ENCODE data around the gene SLC17A9.

The SLC17A9 gene

GRCh38 chr20:63006540-63007359 is 54.2 kb downstream of the SLC17A9 start, which contains the start of gene BHLHE23:
BHLHE23 (minus strand) TSS chr20:63006964; CDS start chr20:63006774, 190 bp downstream.
- DNase-seq: no peak

- no peak for DNase-seq
Measured at GRCh38 chr20:63007360-63007645, 54.8 kb downstream of the SLC17A9 start.

GRCh38 chr20:63007646-63008488 is 55.4 kb downstream of the SLC17A9 start:
- DNase-seq: no peak

GRCh38 chr20:63008541-63009044 is 56.1 kb downstream of the SLC17A9 start:
- DNase-seq: no peak

- DNase-seq: peak; percentile 52 to 59
Measured at GRCh38 chr20:63009045-63009961, 56.8 kb downstream of the SLC17A9 start.

- no peak for DNase-seq
Measured at GRCh38 chr20:63009988-63010769, 57.7 kb downstream of the SLC17A9 start.

GRCh38 chr20:63011798-63012197 is 59.3 kb downstream of the SLC17A9 start:
- DNase-seq: no peak

- no peak for DNase-seq
Measured at GRCh38 chr20:63013207-63013606, 60.7 kb downstream of the SLC17A9 start.

GRCh38 chr20:63014287-63014686 is 61.8 kb downstream of the SLC17A9 start:
- no peak for DNase-seq

- no peak for DNase-seq
Measured at GRCh38 chr20:63014710-63015109, 62.2 kb downstream of the SLC17A9 start.

- DNase-seq: no peak
Measured at GRCh38 chr20:63015147-63015661, 62.7 kb downstream of the SLC17A9 start.

- no peak for DNase-seq
Measured at GRCh38 chr20:63015662-63016361, 63.3 kb downstream of the SLC17A9 start.

GRCh38 chr20:63016514-63017075 is 64.1 kb downstream of the SLC17A9 start:
- DNase-seq: no peak

- no peak for DNase-seq
Measured at GRCh38 chr20:63017076-63017825, 64.7 kb downstream of the SLC17A9 start.

- DNase-seq: no peak
Measured at GRCh38 chr20:63017826-63018411, 65.4 kb downstream of the SLC17A9 start.
